KMS-11 (cell line): ENCODE data around the gene MSANTD1.

ENCODE experiments used
- H2AFZ ChIP-seq: fragments of 200-600 bp; sonication (generic); 2 replicates; pipeline ENCODE4 v1.6.1; 2016; ENCODE audit warnings: antibody characterized with exemption, mixed run types, low read depth
- H3K27ac ChIP-seq: fragments of 200-600 bp; sonication (generic); 2 replicates; pipeline ENCODE4 v1.6.1; 2016; ENCODE audit warnings: mild to moderate bottlenecking, mixed run types
- H3K27me3 ChIP-seq: fragments of 200-600 bp; sonication (generic); 2 replicates; pipeline ENCODE4 v1.6.1; 2017; ENCODE audit warnings: mild to moderate bottlenecking, low read depth, mixed run types, moderate library complexity; ENCODE audit not compliant: insufficient read depth
- H3K36me3 ChIP-seq: fragments of 200-600 bp; sonication (generic); 2 replicates; pipeline ENCODE4 v1.6.1; 2017; ENCODE audit warnings: mild to moderate bottlenecking, mixed run types; ENCODE audit not compliant: insufficient read depth
- H3K4me1 ChIP-seq: fragments of 200-600 bp; sonication (generic); 2 replicates; pipeline ENCODE4 v1.6.1; 2016; ENCODE audit warnings: mild to moderate bottlenecking, low read depth, mixed run types; ENCODE audit not compliant: poor library complexity, severe bottlenecking
- H3K4me2 ChIP-seq: fragments of 200-600 bp; sonication (generic); 2 replicates; pipeline ENCODE4 v1.7.0; 2016; ENCODE audit warnings: mild to moderate bottlenecking, mixed run types
- H3K4me3 ChIP-seq: fragments of 200-600 bp; sonication (generic); IDR thresholded peaks from 2 replicates; pipeline ENCODE4 v1.6.1; 2017; ENCODE audit warnings: low read depth, low read length, mixed read lengths; ENCODE audit not compliant: insufficient read depth
- H3K79me2 ChIP-seq: fragments of 200-600 bp; sonication (generic); 2 replicates; pipeline ENCODE4 v1.6.1; 2016; ENCODE audit warnings: low read depth, mixed run types; ENCODE audit not compliant: insufficient read depth
- H3K9ac ChIP-seq: fragments of 200-600 bp; sonication (generic); 2 replicates; pipeline ENCODE4 v1.6.1; 2016; ENCODE audit warnings: mild to moderate bottlenecking, mixed run types
- H4K20me1 ChIP-seq: fragments of 200-600 bp; sonication (generic); 2 replicates; pipeline ENCODE4 v1.6.1; 2016; ENCODE audit warnings: mild to moderate bottlenecking, mixed run types; ENCODE audit not compliant: insufficient read depth
- CTCF ChIP-seq: fragments of 200-600 bp; sonication (generic); conservative IDR thresholded peaks from 2 replicates; pipeline ENCODE4 v1.6.1; 2017; ENCODE audit warnings: low read depth, mild to moderate bottlenecking, antibody characterized with exemption, low read length, moderate library complexity, mixed read lengths

MSANTD1 gene

GRCh38 chr4:3248811-3249661 is at the start of gene MSANTD1:
Gene MSANTD1, plus strand, starts transcription at chr4:3249159. Its CDS starts 64 bp downstream, at chr4:3249223.
- Histone ChIP-seq H3K79me2 (no peaks in the 10 kb centered on the region), H3K27ac (no peak within 1 kb of the TSS), H3K9ac (no peak within 1 kb of the TSS), H4K20me1 (no peaks in the 10 kb centered on the region), H3K4me2 (no peak within 1 kb of the TSS), H2AFZ (no peak within 1 kb of the TSS), H3K36me3 (no peaks in the 10 kb centered on the region), H3K27me3 (no peaks in the 10 kb centered on the region), H3K4me1 (no peaks in the 10 kb centered on the region), H3K4me3 (no peak within 1 kb of the TSS)
- no peak for TF ChIP-seq CTCF

GRCh38 chr4:3199653-3200422 is 49.1 kb upstream of the MSANTD1 start:
- no peak overlapping the region for H3K4me3 ChIP-seq
- no peaks in the 10 kb centered on the region for H4K20me1 ChIP-seq
- no peaks in the 10 kb centered on the region for H3K79me2 ChIP-seq
- no peak for TF ChIP-seq CTCF
- no peaks in the 10 kb centered on the region for H3K36me3 ChIP-seq
- H3K4me2 ChIP-seq, result no peak overlapping the region
- no peaks in the 10 kb centered on the region for H3K4me1 ChIP-seq
- no peaks in the 10 kb centered on the region for H3K27me3 ChIP-seq
- no peak overlapping the region for H2AFZ ChIP-seq
- no peak overlapping the region for H3K27ac ChIP-seq
- no peak overlapping the region for H3K9ac ChIP-seq

DNA sequence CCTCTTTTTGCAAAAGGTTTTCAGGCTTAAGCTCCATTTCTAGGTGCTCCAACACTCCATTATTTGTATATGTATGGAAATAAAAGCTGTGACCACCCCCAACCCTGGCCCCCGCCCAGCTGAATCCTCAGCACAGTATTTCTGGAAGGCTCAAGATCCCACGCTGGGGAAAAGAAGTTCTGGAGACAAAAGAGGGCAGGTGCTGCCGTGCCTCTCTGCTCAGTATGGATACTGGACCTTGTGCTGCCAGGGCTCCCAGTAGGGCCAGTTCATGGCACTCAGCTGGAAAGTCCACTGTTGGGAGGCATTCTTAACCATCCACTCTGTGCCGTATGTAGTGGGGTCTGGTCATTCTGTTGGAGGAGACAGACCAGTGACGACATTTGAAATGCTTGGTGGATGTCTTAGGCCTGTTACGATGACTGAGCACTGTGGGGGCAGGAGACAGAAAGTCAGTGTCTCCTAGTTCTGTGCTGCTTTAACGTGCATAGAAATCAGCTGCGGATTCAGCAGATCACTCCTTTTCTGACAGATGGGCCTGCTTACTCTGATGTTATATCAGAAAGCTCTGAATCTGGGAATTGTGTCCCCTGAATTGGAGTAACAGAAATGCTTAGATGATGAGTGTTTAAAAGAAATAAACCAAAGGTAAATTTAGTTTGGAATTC is 48.4 kb upstream of the MSANTD1 start:
- H3K27me3 ChIP-seq, result no peaks in the 10 kb centered on the region
- H2AFZ ChIP-seq, result no peak overlapping the region
- H3K36me3 ChIP-seq, result no peaks in the 10 kb centered on the region
- no peak overlapping the region for H3K9ac ChIP-seq
- no peaks in the 10 kb centered on the region for H4K20me1 ChIP-seq
- H3K4me2 ChIP-seq, result no peak overlapping the region
- no peak for TF ChIP-seq CTCF
- no peak overlapping the region for H3K4me3 ChIP-seq
- H3K27ac ChIP-seq, result no peak overlapping the region
- H3K4me1 ChIP-seq, result no peaks in the 10 kb centered on the region
- H3K79me2 ChIP-seq, result no peaks in the 10 kb centered on the region

DNA sequence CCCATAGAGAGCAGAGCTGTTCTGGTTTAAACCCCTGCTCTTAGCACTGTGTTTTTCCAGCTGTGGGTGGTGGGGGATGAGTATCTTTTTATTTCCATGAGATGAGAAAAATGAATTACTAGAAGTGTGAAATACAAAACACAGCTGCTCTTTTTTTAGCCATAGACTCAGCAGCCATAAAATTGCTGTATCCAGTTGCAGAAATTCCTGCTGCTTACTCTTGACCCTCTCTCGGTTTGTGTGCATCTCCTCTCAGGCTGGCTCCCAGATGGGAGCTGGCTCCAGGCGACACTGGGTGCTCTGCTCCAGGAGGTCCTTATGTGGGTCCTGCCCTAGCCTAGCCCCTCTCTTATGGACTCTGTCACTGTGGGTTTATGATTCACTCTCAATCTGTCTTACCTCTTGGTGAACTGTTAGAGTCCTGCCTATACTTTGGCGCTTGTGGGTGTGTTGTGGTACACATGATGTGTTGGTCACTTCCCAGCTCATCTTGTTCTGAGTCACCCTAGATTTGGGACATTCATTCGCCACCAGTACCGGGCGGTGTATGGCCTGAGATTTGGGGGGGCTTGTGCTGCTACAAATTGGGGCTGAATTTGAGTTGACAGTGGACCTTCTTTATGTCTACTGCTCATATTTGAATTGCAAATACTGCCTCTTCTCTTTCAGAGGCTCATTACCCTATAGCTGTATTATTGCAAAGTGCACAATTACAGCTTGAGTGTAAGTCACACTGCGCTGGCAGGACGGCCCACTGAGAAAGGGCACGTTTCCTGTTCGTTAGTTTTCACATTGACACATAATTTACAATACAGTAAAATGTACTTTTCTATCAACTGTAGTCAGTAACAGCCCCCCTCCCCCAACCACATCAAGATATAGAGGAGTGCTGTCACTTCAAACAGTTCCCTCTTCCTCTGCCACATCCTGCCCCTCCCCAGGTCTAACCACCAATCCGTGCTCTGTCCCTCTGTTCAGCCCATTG is 46.9 kb upstream of the MSANTD1 start:
- Histone ChIP-seq H3K4me1 (no peaks in the 10 kb centered on the region), H3K4me3 (no peak overlapping the region), H4K20me1 (no peaks in the 10 kb centered on the region), H3K27me3 (no peaks in the 10 kb centered on the region), H3K36me3 (no peaks in the 10 kb centered on the region), H3K9ac (no peak overlapping the region), H3K79me2 (no peaks in the 10 kb centered on the region), H2AFZ (no peak overlapping the region), H3K4me2 (no peak overlapping the region), H3K27ac (no peak overlapping the region)
- TF ChIP-seq CTCF, result no peak
